Mucosa of rectum (tissue), 2 donors: ENCODE data around the gene ZNF20.
A peak's percentile ranks its signal among the peaks of the same experiment; 100 is the strongest.

Experiments
- H3K27ac ChIP-seq, 2 donors: one replicate each; pipeline ENCODE4 v1.7.0; 2013; ENCODE audit warnings: inconsistent platforms in 2 of 2, low read depth in 2 of 2, low read length in 2 of 2
- H3K27me3 ChIP-seq, 2 donors: one replicate each; pipeline ENCODE4 v1.7.0; 2013; ENCODE audit warnings: low read length in 2 of 2; ENCODE audit not compliant: control insufficient read depth in 2 of 2, insufficient read depth in 2 of 2
- H3K36me3 ChIP-seq, 2 donors: one replicate each; pipeline ENCODE4 v1.7.0; 2013; ENCODE audit warnings: low read length in 2 of 2; ENCODE audit not compliant: control insufficient read depth in 2 of 2, insufficient read depth in 2 of 2
- H3K4me1 ChIP-seq, 2 donors: one replicate each; pipeline ENCODE4 v1.7.0; 2013; ENCODE audit warnings: low read length in 2 of 2, mild to moderate bottlenecking in 1 of 2; ENCODE audit not compliant: control insufficient read depth in 2 of 2, insufficient read depth in 2 of 2
- H3K4me3 ChIP-seq, 2 donors: one replicate each; pipeline ENCODE4 v1.7.0; 2013; ENCODE audit warnings: low read length in 2 of 2
- H3K9ac ChIP-seq, 2 donors: one replicate each; pipeline ENCODE4 v1.7.0; 2013; ENCODE audit warnings: low read length in 2 of 2, low read depth in 1 of 2, mild to moderate bottlenecking in 1 of 2
- H3K9me3 ChIP-seq, 2 donors: one replicate each; pipeline ENCODE4 v1.7.0; 2013; ENCODE audit warnings: low read length in 2 of 2; ENCODE audit not compliant: control insufficient read depth in 2 of 2
- donor health status: healthy.
- donor health status: Normal muscosa, but diverticular disease.

Gene ZNF20

GRCh38 chr19:12139885-12140544, at the start of gene ZNF20:
TSS of gene ZNF20 (minus strand) at chr19:12140350. CDS start at chr19:12140182, 168 bp downstream.
- Histone ChIP-seq H3K27me3 (no peaks in the 10 kb centered on the region), H3K9me3 (peaks cover 0 to under 1% of the 10 kb centered on the region in 2 donors), H3K4me3 (peak within 1 kb of the TSS; percentile 73 to 93), H3K4me1 (peaks cover 8 to 16% of the 10 kb centered on the region in 2 donors), H3K27ac (peak within 1 kb of the TSS; percentile 80 to 81), H3K36me3 (peaks cover 10 to 11% of the 10 kb centered on the region in 2 donors), H3K9ac (peak within 1 kb of the TSS; percentile 79 to 87)

DNA sequence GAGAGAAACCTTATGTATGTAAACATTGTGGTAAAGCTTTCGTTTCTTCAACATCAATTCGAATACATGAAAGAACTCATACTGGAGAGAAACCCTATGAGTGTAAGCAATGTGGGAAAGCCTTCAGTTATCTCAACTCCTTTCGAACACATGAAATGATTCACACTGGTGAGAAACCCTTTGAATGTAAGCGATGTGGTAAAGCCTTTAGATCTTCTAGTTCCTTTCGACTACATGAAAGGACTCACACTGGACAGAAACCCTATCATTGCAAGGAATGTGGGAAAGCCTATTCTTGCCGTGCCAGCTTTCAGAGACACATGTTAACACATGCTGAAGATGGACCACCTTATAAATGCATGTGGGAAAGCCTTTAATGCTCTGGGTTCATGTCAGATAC, 47.5 kb upstream of the ZNF20 start:
- Histone ChIP-seq H3K27ac (no peak overlapping the region), H3K9me3 (peaks cover 55 to 60% of the 10 kb centered on the region in 2 donors), H3K9ac (no peak overlapping the region), H3K4me3 (peak overlapping the region in 1 of 2 donors; percentile 34), H3K27me3 (no peaks in the 10 kb centered on the region), H3K4me1 (no peaks in the 10 kb centered on the region), H3K36me3 (peaks cover 42 to 56% of the 10 kb centered on the region in 2 donors)

DNA sequence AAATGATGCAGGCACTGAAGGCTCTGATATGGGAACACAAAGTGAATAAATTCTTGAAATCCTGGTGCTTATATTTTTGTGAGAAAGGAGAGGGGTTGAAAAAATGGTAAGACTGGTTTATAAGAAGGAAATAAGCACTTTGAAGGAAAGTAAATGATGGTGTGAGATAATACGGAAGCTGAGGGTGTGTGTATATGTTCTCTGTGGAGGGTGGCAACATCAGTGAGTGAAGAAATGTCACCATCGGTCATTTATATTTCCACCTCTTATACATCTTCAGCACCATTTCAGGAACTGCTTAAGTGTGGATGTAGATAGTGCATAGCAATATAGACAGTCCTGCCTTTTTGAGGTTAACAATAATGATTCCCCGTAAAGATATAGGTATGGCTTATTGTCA, 40.2 kb upstream of the ZNF20 start:
- Histone ChIP-seq H3K9ac (no peak overlapping the region), H3K4me3 (no peak overlapping the region), H3K9me3 (peaks cover 23 to 32% of the 10 kb centered on the region in 2 donors), H3K36me3 (peaks cover 17 to 20% of the 10 kb centered on the region in 2 donors), H3K27ac (no peak overlapping the region), H3K27me3 (no peaks in the 10 kb centered on the region), H3K4me1 (no peaks in the 10 kb centered on the region)

GRCh38 chr19:12166626-12167025, 26.5 kb upstream of the ZNF20 start:
- H3K4me3 ChIP-seq, result no peak overlapping the region
- no peaks in the 10 kb centered on the region for H3K27me3 ChIP-seq
- H3K9ac ChIP-seq, result no peak overlapping the region
- peaks cover 5 to 11% of the 10 kb centered on the region in 2 donors for H3K36me3 ChIP-seq
- H3K9me3 ChIP-seq, result no peaks in the 10 kb centered on the region
- no peak overlapping the region for H3K27ac ChIP-seq
- H3K4me1 ChIP-seq, result peaks cover 8 to 11% of the 10 kb centered on the region in 2 donors

- peak overlapping the region; percentile 91 to 96 for H3K4me3 ChIP-seq
Measured at GRCh38 chr19:12163826-12164225, 23.7 kb upstream of the ZNF20 start.

GRCh38 chr19:12162882-12163806, 23.0 kb upstream of the ZNF20 start, which contains the start of gene ZNF136:
TSS of gene ZNF136 (plus strand) at chr19:12163096. CDS start at chr19:12163204, 108 bp downstream.
- Histone ChIP-seq H3K27ac (peak within 1 kb of the TSS; percentile 94 to 96), H3K9me3 (no peaks in the 10 kb centered on the region), H3K4me1 (peaks cover 8 to 11% of the 10 kb centered on the region in 2 donors), H3K27me3 (no peaks in the 10 kb centered on the region), H3K36me3 (peaks cover 0 to 6% of the 10 kb centered on the region in 2 donors), H3K9ac (peak within 1 kb of the TSS; percentile 92 to 94), H3K4me3 (peak within 1 kb of the TSS; percentile 91 to 96)

More at GRCh38 chr19:12163826-12164225, 23.7 kb upstream of the ZNF20 start:
- peaks cover 0 to 7% of the 10 kb centered on the region in 2 donors for H3K36me3 ChIP-seq
- H3K27me3 ChIP-seq, result no peaks in the 10 kb centered on the region
- H3K9ac ChIP-seq, result peak overlapping the region; percentile 92 to 94
- peaks cover 8 to 11% of the 10 kb centered on the region in 2 donors for H3K4me1 ChIP-seq
- H3K27ac ChIP-seq, result peak overlapping the region in 1 of 2 donors; percentile 96
- no peaks in the 10 kb centered on the region for H3K9me3 ChIP-seq

GRCh38 chr19:12162513-12162881, 22.3 kb upstream of the ZNF20 start:
- H3K27ac ChIP-seq, result peak overlapping the region; percentile 94 to 96

DNA sequence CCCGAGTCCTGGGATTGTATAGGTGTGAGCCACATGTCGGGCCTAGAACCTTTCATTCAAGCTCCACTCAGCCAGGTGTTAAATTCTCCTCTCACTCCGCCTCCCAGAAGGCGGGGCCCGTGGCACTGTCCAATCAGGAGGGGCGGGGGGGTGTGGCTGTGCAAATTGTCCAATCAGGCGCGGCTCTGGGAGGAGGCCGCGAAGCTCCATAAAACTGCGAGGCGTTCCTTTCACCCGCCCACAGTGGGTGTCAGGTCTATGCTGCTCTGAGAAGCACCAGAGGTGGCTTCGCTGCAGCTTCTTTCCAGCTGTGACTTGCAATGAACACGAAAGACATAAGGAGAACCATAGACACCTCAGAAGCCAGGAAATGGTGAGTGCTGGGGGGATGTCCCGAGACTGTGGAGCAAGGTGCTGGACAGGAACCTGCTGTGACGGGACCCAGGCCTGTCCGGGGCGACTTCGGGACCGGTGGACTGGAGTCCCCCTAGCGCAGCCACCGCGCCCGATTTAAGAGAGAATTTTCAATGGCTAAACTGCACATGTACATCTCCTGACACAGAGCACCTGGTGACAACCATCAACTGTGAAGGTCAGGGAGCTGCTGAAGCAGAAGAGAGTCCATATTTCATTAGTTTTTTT, 19.7 kb upstream of the ZNF20 start:
- peaks cover 12 to 15% of the 10 kb centered on the region in 2 donors for H3K4me1 ChIP-seq
- no peaks in the 10 kb centered on the region for H3K27me3 ChIP-seq
- no peak overlapping the region for H3K4me3 ChIP-seq
- H3K27ac ChIP-seq, result no peak overlapping the region
- H3K9me3 ChIP-seq, result no peaks in the 10 kb centered on the region
- H3K36me3 ChIP-seq, result peaks cover 0 to 3% of the 10 kb centered on the region in 2 donors
- H3K9ac ChIP-seq, result no peak overlapping the region

More at GRCh38 chr19:12162513-12162881, 22.3 kb upstream of the ZNF20 start:
- Histone ChIP-seq H3K4me3 (peak overlapping the region; percentile 91 to 96), H3K36me3 (peaks cover 0 to 6% of the 10 kb centered on the region in 2 donors), H3K9me3 (no peaks in the 10 kb centered on the region), H3K27me3 (no peaks in the 10 kb centered on the region), H3K9ac (peak overlapping the region; percentile 92 to 94), H3K4me1 (peaks cover 8 to 11% of the 10 kb centered on the region in 2 donors)

- Histone ChIP-seq H3K9ac (peak within 1 kb of the TSS; percentile 72 to 73), H3K4me3 (peak within 1 kb of the TSS; percentile 80 to 83), H3K27me3 (no peaks in the 10 kb centered on the region), H3K9me3 (no peaks in the 10 kb centered on the region), H3K4me1 (peaks cover 4% of the 10 kb centered on the region in 2 donors), H3K27ac (peak within 1 kb of the TSS; percentile 20 to 43), H3K36me3 (no peaks in the 10 kb centered on the region)
Measured at GRCh38 chr19:12156223-12157058, 16.3 kb upstream of the ZNF20 start, which contains the start of gene ZNF625. TSS of gene ZNF625 (minus strand) at chr19:12156734. CDS start at chr19:12156558, 176 bp downstream.
